H1 (cell line): ENCODE measurements around the gene NFKBIE. TPM values are rescaled to one million over a fixed set of nuclear protein-coding genes. Genes with fewer than 3 reads are reported as not detected.

ENCODE experiments used
- BCL11A ChIP-seq, 2 experiments: IDR thresholded peaks; one replicate each; pipeline ENCODE4 v1.6.1; 2011; ENCODE audit warnings: low read depth in 2 of 2, low read length in 2 of 2, mild to moderate bottlenecking in 2 of 2
- E2F6 ChIP-seq: IDR thresholded peaks from 2 replicates; pipeline ENCODE4 v1.6.1; 2012; ENCODE audit warnings: inconsistent platforms
- POU5F1 ChIP-seq: IDR thresholded peaks from 2 replicates; pipeline ENCODE4 v1.6.1; 2011; ENCODE audit warnings: low read depth, mild to moderate bottlenecking, low read length, moderate library complexity
- RNF2 ChIP-seq: fragments of 200-900, 300-1000 bp; sonication (generic); IDR thresholded peaks from 2 replicates; pipeline ENCODE4 v1.7.1; 2016; ENCODE audit warnings: borderline replicate concordance, low read depth, mild to moderate bottlenecking, antibody characterized with exemption, low read length; ENCODE audit not compliant: poor library complexity, severe bottlenecking; ENCODE audit errors: missing control alignments
- SP4 ChIP-seq: IDR thresholded peaks from 2 replicates; pipeline ENCODE4 v1.6.1; 2012; ENCODE audit warnings: low read length, inconsistent platforms
- polyA plus RNA-seq, 7 experiments: library from polyadenylated mRNA; depleted of rRNA in 3 of 7; stranded (reverse) in 5 of 7; unstranded in 2 of 7; fragments of >200 nt in 5 of 7; fragments of 200-250 nt in 2 of 7; gene quantifications; 1 replicate in 5 of 7; 2 replicates in 1 of 7; 4 replicates in 1 of 7; pipeline versions ENCODE4 v1.2.1 to v1.2.3, GENCODE V29; 2011 to 2013; ENCODE audit warnings: missing spikeins in 2 of 7, mixed read lengths in 2 of 7
- total RNA-seq: library from RNA; stranded (reverse); fragmentation: NEBNext Ultra II Directional; extraction: Animal tissue kit (Norgen Biotek cat#: 25700); gene quantifications from 2 replicates; pipeline ENCODE4 v1.2.1, GENCODE V29; 2021

NFKBIE gene
- total and polyA plus RNA-seq, 2 of the 8 experiments (the other 6 are each of a cell fraction or from before 2014, with no cell fraction given): 13.5 to 19.2 TPM

- TF ChIP-seq POU5F1 (no peak), RNF2 (no peak), E2F6 (no peak), SP4 (no peak), BCL11A (IDR thresholded peaks at IDR 0.05; ENCODE audit: low read depth in 2 of 2, low read length in 2 of 2) (no peak)
- TF ChIP-seq, all 59 proteins: peak for 0
Measured at GRCh38 chr6:44294832-44295791, 29.8 kb upstream of the NFKBIE start (continued).
